SK-N-DZ (cell line): ENCODE data around the gene KREMEN1.

ENCODE experiments used
- DNase-seq: peaks from one replicate; pipeline ENCODE4 v3.0.0-alpha.2; 2015; ENCODE audit warnings: low spot score

The KREMEN1 gene

DNA sequence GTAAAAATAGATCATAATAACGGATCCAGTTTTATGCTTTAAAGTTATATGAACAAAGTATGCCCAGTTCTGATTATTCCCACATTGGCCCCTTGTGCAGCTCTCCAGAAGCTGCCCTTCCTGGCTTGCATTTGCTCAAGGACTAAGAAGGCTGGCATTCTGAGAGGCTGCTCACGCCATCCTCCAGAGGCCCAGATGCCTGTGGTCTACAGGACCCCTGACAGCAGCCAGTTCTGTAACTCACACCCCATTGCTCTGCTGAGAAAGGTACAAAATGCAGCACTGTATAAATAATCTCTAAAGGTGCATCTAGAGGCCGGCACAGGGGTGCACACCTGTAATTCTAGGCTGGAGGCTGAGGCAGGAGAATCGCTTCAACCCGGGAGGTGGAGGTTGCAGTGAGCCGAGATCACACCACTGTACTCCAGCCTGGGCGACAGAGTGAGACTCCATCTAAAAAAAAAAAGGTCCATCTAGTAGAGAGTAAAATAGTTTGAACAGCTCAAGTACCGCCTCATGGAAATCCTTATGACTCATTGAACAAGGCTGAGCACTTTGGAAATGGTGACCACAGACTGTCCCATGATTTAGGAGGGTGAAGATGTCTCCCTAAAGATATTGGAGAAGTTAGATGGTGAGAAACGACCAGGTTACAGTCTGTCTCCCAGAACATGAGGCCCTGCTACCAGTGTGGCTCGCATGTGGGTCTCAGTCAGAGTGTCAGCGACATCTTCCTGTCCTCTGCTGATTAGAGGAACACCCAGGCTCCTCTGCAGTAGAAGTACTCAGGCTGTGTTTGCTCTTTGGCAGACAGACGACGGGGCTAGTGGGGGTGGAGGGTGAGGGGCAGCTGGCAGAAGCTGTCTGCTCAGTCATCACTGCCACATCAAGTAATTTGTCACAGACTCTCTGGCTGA lies 56.3 kb downstream of the KREMEN1 start:
- DNase-seq, result no peak

DNA sequence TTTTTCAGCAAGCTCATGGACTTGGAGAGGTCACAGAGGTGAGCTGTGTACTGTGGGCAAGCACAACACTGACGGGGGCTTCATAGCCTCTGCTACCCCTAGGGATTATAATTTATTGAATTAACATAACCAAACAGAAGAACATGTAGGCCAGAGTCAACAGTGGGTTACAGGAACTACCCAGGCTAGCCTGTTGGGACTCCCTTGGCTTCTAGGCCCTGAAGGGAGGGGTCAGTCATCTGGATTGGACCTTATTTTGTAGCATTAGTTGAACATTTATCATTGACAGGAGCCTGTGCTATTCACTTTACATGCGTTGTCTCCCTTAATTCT lies 56.9 kb downstream of the KREMEN1 start:
- DNase-seq, result no peak

DNA sequence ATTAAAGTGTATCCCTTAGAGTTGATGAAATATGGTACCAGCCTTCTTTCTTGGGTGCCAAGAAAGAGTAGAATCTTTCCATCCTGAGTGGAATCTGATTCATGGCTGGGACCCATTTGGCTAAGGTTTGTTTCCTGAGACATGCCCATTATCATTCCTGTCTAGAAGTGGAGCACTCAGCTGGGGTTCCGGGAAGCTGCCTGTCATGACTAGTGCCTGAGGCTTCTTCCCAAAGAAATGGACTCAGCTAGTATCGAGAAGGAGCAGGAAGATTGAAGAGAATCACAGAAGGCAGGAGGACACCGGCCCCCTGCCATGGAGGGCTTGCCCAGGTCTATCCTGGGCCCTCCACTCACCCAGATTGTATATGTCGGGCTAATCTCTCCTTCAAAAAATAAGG lies 57.6 kb downstream of the KREMEN1 start:
- DNase-seq, result no peak

- no peak for DNase-seq
Measured at GRCh38 chr22:29133603-29134133, 60.8 kb downstream of the KREMEN1 start.

GRCh38 chr22:29134448-29134847 lies 61.6 kb downstream of the KREMEN1 start:
- DNase-seq, result no peak

- DNase-seq, result no peak
Measured at GRCh38 chr22:29136782-29137700, 64.2 kb downstream of the KREMEN1 start.

GRCh38 chr22:29138556-29139305 lies 65.9 kb downstream of the KREMEN1 start:
- no peak for DNase-seq

GRCh38 chr22:29139965-29140782 lies 67.3 kb downstream of the KREMEN1 start:
- no peak for DNase-seq

DNA sequence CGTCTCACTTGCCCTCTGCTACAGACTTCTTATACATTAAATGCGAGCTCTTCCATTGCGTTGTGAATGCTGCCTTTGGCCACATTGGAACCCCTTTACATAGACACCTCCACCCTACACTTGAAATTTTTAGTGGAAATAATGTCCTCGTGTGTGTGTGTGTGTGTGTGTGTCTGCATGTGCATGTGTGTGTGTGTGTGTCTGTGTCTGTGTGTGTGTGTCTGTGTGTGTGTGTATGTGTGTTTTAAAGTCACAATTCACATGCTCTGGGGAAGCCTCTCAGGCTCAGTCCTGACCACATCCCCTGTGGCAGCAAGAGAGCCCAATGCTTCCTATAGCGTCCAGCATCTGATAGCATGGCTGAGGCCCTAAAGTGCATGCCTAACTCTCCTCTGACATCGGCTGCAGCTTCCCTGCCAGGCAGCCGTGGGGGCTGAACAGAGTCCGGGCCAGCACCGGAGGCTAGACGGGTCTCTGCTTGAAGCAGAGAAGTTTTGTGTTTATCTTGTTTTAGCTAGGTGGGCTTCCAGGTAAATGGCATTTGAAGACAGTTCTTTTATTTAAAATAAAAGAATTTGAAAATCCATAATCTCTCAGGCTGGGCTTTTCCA lies 68.3 kb downstream of the KREMEN1 start:
- DNase-seq, result no peak

- no peak for DNase-seq
Measured at GRCh38 chr22:29142116-29142515, 69.3 kb downstream of the KREMEN1 start.

- no peak for DNase-seq
Measured at GRCh38 chr22:29143941-29144785, 71.3 kb downstream of the KREMEN1 start.

DNA sequence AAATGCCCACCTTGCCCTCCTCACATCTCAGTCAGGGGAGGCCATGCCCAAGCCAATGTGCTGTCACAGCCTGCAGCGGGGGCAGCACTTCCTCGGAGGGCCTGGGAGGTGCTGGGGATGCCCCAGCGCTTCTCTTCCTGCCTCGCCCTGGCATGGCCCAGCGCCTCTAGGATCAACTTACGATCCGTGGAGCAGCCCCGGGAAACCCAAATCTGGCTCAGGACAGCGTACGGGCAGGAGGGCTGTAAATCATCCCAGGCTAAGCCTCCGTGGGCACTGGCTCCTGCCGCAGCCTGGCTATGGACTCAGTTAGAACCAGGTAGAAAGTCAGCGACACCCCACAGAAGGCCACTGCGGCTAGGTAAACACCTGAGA lies 71.9 kb downstream of the KREMEN1 start:
- no peak for DNase-seq

DNA sequence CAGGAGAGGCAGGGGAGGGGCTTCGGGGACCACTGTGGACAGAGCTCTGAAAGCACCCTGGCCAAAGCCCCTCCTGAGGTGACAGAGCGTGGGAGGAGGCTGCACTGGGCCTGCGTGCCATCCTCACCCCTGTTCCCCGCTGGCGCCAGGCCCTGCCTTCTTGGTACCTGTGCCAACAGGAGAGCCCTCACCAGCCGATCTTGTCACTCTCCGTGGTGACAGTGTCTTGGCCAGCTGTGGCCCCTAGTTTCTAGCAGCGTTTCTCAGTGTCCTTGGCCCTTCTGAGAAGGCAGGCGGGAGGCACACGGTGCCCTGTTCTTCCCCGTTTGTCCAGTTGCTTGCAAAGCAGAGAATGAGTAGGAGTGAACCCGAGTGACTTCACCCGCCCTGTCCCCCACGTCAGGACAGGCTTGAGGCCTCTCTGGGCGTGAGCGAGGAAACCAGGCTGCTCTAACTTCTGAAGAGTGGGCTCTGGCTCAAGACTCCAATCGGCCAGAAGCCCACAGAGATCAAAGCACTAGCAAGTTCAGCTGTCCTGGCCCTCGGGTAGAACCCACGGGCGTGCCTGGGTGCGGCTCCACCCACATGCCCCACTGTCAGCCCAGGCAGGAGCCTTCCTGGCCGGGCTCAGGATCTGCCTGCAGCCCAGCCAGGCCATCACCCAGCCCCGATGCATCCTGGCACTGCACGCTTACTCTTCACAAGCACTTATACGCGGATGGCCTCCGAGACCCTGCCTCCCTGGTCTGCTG lies 72.7 kb downstream of the KREMEN1 start:
- DNase-seq, result no peak

DNA sequence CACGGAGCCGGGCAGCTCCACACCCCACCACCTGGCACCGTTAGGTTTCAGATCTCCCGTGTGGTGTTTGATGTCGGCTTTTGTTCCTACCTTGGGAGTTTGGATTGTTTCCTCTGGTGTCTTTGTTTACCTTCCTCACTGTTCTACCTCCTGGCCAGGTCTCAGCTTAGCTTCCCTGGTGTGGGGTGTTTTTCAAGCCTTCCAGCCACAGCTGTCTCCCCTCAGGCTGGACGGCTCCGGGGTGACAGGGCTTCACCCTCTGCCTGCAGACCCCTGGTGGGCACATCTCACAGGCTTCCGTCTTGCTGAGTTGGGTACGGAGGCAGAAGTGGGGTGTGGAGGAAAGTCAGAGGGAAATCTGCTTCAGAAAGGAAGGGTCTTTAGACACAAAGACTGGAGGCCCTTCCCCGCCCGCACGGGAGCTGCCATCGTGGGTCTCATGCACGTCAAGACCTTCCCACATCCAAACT lies 73.3 kb downstream of the KREMEN1 start:
- no peak for DNase-seq

- DNase-seq, result no peak
Measured at GRCh38 chr22:29146771-29147170, 73.9 kb downstream of the KREMEN1 start.

DNA sequence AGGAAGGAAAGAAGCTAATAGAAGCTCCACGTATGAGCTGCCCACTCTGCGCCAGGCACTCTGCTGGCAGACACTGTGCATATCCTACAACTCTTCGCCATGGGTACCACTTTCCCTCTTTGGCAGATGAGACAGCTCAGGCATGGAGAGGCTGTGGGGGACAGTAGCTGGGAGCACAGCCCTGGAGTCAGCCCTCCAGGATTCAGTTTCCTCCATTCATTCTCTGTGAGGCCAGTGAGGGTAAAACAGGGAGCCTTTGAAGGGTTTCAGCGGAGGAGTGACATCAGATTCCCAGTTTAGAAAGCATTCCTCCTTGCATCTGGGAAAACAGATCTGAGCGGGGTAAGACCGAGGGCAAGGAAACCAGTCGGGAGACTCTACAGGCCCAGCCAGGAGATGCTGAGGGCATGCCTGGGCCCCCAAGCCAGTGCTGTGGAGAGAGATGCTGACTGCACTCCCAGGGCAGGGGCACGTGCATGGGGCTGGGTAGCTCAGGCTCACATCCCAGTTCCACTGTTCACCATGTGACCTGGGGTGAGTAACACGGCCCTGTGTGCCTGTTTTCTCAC lies 74.6 kb downstream of the KREMEN1 start:
- DNase-seq, result no peak

DNA sequence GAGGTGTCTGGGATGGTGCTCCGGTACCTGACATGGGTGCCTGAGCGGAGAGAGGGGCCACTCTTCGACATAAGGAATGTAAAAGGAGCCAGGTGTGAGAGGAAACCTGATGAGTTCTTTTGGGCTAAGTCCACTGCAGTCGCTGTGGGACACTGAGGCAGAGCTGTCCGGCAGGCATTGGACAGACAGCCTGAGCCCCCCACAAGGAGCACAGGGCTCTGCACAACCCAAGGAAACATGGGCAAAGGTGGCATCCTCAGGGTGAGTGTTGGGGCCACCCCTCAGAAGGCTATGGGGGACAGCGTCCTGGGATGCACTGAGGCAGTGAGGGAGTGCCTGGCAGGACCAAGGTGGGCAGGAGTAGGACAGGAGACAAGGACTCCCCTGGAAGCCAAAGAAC lies 75.2 kb downstream of the KREMEN1 start:
- no peak for DNase-seq

DNA sequence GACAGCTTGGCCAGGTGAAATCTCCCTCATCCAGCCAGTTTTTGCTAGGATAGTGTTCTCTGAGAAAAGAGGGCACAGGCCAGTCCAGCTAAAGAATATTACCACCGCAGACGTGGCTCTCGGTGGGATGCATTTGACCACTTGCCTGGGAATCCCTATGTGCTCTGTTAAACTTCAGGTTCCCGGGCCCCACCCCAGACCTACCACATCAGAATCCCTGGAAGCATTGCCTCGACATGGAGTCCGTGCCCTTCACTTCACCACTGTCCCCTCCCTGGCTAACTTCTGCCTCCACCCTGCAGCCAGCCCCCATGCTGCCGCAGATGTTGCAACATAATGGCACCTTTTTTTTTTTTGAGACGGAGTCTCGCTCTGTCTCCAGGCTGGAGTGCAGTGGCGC lies 76.0 kb downstream of the KREMEN1 start:
- DNase-seq, result no peak
